ENCODE data around the gene NUDT16. TPM values are rescaled to one million over a fixed set of nuclear protein-coding genes. Genes with fewer than 3 reads are reported as not detected.
"Not testable (repeated sequence)": the region's sequence is repeated elsewhere in the genome, so short reads cannot be mapped to it uniquely, and the experiment has no call there.

NUDT16 gene
- total RNA-seq, 1 donor from 2014 or later, result 41.0 TPM

GRCh38 chr3:131357275-131357674 lies 24.3 kb upstream of the NUDT16 start:
- Histone ChIP-seq H3K4me1 (peaks cover 0 to 6% of the 10 kb centered on the region in 2 donors), H3K36me3 (no peaks in the 10 kb centered on the region), H3K9me3 (no peaks in the 10 kb centered on the region), H3K27me3 (no peaks in the 10 kb centered on the region), H3K27ac (no peak overlapping the region), H3K4me3 (no peak overlapping the region)
- DNase-seq (ENCODE audit: low spot score in 2 of 2), result no peak
- TF ChIP-seq CTCF (IDR thresholded peaks at IDR 0.05), result no peak
- intact Hi-C loops (cut with DNase I), result no loop called here

GRCh38 chr3:131360191-131360755 lies 21.3 kb upstream of the NUDT16 start:
- no peak overlapping the region for H3K27ac ChIP-seq
- H3K4me1 ChIP-seq, result peaks cover 0 to 15% of the 10 kb centered on the region in 2 donors
- no peaks in the 10 kb centered on the region for H3K36me3 ChIP-seq
- H3K4me3 ChIP-seq, result no peak overlapping the region
- H3K9me3 ChIP-seq, result no peaks in the 10 kb centered on the region
- intact Hi-C loops (cut with DNase I), result no loop called here
- no peaks in the 10 kb centered on the region for H3K27me3 ChIP-seq
- no peak for DNase-seq (ENCODE audit: low spot score in 2 of 2)
- no peak for TF ChIP-seq CTCF (IDR thresholded peaks at IDR 0.05)

GRCh38 chr3:131361066-131361463 lies 20.5 kb upstream of the NUDT16 start:
- Histone ChIP-seq H3K4me3 (peak overlapping the region in 1 of 2 donors; percentile 70), H3K27ac (peak overlapping the region; percentile 37 to 71), H3K4me1 (peaks cover 0 to 15% of the 10 kb centered on the region in 2 donors)
- DNase-seq (ENCODE audit: low spot score in 2 of 2); H3K27me3 ChIP-seq; H3K9me3 ChIP-seq; intact Hi-C loops (cut with DNase I); H3K36me3 ChIP-seq: not testable (repeated sequence)

- Histone ChIP-seq H3K27ac (peak overlapping the region; percentile 37 to 71), H3K27me3 (no peaks in the 10 kb centered on the region), H3K9me3 (no peaks in the 10 kb centered on the region), H3K4me1 (peaks cover 0 to 15% of the 10 kb centered on the region in 2 donors), H3K36me3 (no peaks in the 10 kb centered on the region), H3K4me3 (peak overlapping the region; percentile 55 to 70)
- no peak for TF ChIP-seq CTCF (IDR thresholded peaks at IDR 0.05)
- intact Hi-C loops (cut with DNase I), result loop anchor here (2.0 kb wide), 1 partner anchor 19 kb away; the partner anchor contains the start of gene NUDT16
- peak in 1 of 2 donors; percentile 90 for DNase-seq (ENCODE audit: low spot score in 2 of 2)
These were observed 19.8 kb upstream of the NUDT16 start for GRCh38 chr3:131361464-131362421.

- intact Hi-C loops (cut with DNase I), result loop anchor here (2.0 kb wide), 1 partner anchor 18 kb away; the partner anchor contains the start of gene NUDT16
- peaks cover 0 to 15% of the 10 kb centered on the region in 2 donors for H3K4me1 ChIP-seq
- no peaks in the 10 kb centered on the region for H3K9me3 ChIP-seq
- H3K27ac ChIP-seq, result no peak overlapping the region
- no peak overlapping the region for H3K4me3 ChIP-seq
- TF ChIP-seq CTCF (IDR thresholded peaks at IDR 0.05), result no peak
- H3K36me3 ChIP-seq, result no peaks in the 10 kb centered on the region
- no peak for DNase-seq (ENCODE audit: low spot score in 2 of 2)
- no peaks in the 10 kb centered on the region for H3K27me3 ChIP-seq
These were observed 18.3 kb upstream of the NUDT16 start for GRCh38 chr3:131363275-131363674.
